ENCODE data around the gene INPP5D. TPM values are rescaled to one million over a fixed set of nuclear protein-coding genes. Genes with fewer than 3 reads are reported as not detected.

Gene INPP5D
- total RNA-seq, 1 experiment from 2014 or later, result 5.1 TPM

- in situ Hi-C loops (cut with HindIII; ENCODE audit: low sequenced_read_pairs), result no loop called here
- DNase-seq (ENCODE audit: low spot score), result no peak
Measured at GRCh38 chr2:233209117-233209532, 149.0 kb downstream of the INPP5D start.

DNA sequence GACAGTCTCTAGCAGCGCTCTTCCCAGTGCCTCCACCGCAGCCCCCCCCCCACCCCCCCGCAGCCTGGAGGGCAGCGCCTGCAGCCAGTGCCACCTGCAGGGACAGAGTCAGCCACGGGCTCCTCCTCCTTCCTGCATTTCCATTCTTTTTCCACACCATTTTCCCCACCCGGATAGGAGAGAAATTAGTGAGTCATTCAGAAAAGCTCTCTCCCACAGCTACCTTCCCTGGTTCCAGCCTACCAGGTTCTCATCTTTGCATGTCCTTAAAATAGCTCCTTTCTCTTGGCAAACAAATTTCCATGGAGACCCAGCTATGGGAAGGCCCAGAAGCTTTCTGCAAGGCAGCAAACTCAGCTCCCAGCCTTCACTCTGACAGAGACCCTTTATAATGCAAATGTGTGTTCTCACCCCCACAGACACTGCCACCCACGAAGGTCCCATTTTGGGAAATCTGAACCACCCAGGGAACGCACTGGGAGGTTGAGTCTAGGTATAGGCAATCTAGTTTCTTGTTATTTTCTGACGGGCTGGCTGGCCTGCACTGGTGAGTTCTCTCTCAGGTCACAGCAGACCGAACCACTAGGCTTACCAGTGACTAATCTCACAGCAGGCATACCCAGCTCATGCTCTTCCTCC lies 149.5 kb downstream of the INPP5D start:
- in situ Hi-C loops (cut with HindIII; ENCODE audit: low sequenced_read_pairs), result no loop called here
- DNase-seq (ENCODE audit: low spot score), result peak; percentile 30

GRCh38 chr2:233210281-233210680 lies 150.1 kb downstream of the INPP5D start:
- no peak for DNase-seq (ENCODE audit: low spot score)
- in situ Hi-C loops (cut with HindIII; ENCODE audit: low sequenced_read_pairs), result no loop called here

GRCh38 chr2:233210843-233211547 lies 150.9 kb downstream of the INPP5D start:
- peak; percentile 46 for DNase-seq (ENCODE audit: low spot score)
- in situ Hi-C loops (cut with HindIII; ENCODE audit: low sequenced_read_pairs), result no loop called here

DNA sequence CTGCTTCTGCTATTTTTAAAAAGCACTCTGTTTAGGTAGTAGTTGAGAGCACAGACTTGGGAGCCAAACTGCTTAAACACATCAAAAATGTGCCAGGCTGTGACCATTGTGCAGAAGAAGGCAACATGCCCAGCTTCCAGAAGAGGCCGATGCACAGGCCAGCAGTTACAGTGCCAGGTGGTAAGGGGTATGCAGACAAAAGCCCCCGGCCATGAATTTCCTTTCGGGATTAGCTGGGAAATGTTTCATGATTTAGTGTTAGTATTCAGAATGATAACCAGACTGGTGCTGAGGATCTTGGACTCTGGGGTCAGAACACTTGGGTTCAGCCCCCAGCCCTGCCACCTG lies 151.4 kb downstream of the INPP5D start:
- in situ Hi-C loops (cut with HindIII; ENCODE audit: low sequenced_read_pairs), result no loop called here
- DNase-seq (ENCODE audit: low spot score), result no peak

DNA sequence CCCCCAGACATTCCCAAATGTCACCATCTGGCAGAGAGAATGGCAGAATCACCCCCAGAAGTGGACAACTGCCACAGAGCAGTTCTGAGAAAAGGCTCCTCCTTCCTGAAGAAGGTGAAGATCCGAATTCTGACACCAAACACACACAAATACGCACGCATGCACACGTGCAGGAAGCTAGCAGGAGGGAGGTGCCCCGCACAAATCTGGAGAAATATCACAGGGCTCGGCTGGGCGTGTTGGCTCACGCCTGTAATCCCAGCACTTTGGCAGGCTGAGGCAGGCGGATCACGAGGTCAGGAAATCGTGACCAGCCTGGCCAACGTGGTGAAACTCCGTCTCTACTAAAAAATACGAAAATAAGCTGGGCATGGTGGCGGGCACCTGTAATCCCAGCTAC lies 152.9 kb downstream of the INPP5D start:
- in situ Hi-C loops (cut with HindIII; ENCODE audit: low sequenced_read_pairs), result no loop called here
- DNase-seq (ENCODE audit: low spot score), result no peak

DNA sequence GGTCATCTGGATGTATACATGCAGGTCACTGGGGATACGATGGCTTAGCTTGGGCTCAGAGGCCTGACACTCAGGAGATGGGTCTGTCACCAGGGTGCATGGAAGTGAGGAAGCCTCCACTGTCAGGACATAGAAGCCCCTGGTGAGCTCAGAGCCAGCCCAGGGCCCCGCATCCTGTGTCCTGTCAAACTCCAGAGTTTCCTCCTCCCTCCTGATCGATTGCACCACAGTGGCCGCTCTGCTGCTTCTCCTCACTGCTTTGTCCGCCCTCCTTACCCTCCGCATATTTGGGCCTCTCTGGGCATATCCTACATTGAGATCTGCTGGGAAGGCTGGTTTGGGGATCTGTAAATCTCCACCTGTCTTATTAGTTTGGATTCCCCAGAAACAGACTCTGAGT lies 153.8 kb downstream of the INPP5D start:
- in situ Hi-C loops (cut with HindIII; ENCODE audit: low sequenced_read_pairs), result no loop called here
- DNase-seq (ENCODE audit: low spot score), result no peak

DNA sequence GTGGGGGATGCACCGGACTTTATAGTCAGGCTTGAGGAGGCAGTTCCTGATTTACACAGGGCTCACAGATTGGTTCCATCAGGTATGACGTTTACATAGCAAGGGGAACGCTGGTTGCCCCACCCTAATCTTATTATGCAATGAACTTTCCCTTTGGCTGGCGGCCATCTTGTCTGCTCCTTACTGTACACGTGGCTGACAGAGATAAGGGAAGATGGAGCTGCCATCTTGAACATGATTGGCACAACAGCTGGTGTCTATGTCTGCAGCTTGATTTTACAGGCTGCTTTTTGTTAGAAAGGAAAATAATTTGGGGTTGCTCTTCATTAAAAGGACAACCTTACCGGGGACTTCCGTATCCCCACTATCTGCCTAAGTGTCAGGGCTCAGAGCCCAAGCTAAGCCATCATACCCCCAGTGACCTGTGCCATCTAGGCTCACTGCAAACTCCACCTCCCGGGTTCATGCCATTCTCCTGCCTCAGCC lies 157.8 kb downstream of the INPP5D start:
- DNase-seq (ENCODE audit: low spot score), result no peak
- in situ Hi-C loops (cut with HindIII; ENCODE audit: low sequenced_read_pairs), result no loop called here

DNA sequence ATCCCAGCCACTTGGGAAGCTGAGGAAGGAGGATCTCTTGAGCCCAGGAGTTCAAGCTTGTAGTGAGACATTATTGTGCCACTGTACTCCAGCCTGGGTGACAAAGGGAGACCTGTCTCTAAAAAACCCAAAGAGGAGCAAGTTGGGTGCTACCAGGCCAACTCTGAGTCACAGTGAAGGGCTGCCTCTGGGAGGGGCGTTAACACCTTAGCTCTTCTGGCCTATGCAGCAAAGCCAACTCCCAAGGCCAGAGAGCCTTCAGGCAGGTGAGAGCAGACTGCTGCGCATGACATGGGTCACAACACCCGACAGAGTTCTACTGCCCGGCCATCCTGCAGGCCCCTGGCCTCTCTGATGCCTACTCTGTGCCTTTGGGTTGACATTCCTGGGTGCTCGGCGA lies 158.7 kb downstream of the INPP5D start:
- DNase-seq (ENCODE audit: low spot score), result no peak
- in situ Hi-C loops (cut with HindIII; ENCODE audit: low sequenced_read_pairs), result no loop called here

GRCh38 chr2:233219848-233220247 lies 159.7 kb downstream of the INPP5D start:
- in situ Hi-C loops (cut with HindIII; ENCODE audit: low sequenced_read_pairs), result no loop called here
- no peak for DNase-seq (ENCODE audit: low spot score)

GRCh38 chr2:233221378-233222063 lies 161.4 kb downstream of the INPP5D start:
- DNase-seq (ENCODE audit: low spot score), result no peak
- in situ Hi-C loops (cut with HindIII; ENCODE audit: low sequenced_read_pairs), result no loop called here

DNA sequence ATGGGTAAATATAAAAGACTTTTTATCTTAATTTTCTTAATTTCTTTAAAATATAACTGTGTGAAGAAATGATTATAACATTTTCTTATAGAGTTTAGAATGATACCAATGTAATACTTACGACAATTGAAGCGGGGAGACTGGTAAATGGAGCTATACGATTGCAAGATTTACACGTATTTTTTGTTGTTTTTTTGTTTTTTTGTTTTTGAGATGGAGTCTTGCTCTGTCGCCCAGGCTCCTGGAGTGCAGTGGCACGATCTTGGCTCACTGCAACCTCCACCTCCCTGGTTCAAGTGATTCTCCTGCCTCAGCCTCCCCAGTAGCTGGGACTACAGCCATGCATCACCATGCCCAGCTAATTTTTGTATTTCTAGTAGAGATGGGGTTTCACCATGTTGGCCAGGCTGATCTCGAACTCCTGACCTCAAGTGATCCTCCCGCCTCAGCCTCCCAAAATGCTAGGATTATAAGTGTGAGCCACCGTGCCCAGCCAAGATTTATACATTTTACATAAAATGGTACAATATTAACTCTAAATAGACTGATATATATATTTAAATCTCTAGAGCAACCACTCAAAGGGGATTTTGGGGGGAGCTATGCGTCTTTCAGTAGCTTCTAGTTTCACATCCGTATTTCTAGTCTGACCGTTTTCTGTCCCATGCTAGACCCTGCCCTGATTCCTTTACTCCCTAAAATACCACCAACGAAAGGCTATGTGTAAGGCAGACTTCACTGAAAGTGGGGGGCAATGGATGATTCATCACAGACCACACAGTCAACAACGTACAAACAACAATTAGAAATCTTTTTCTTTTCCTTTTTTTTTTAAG lies 163.1 kb downstream of the INPP5D start:
- no peak for DNase-seq (ENCODE audit: low spot score)
- in situ Hi-C loops (cut with HindIII; ENCODE audit: low sequenced_read_pairs), result no loop called here

- no peak for DNase-seq (ENCODE audit: low spot score)
- in situ Hi-C loops (cut with HindIII; ENCODE audit: low sequenced_read_pairs), result loop anchor here (25.0 kb wide), 1 partner anchor 263 kb away; no protein-coding TSS in a partner anchor
Measured at GRCh38 chr2:233225230-233226068, 165.3 kb downstream of the INPP5D start.

DNA sequence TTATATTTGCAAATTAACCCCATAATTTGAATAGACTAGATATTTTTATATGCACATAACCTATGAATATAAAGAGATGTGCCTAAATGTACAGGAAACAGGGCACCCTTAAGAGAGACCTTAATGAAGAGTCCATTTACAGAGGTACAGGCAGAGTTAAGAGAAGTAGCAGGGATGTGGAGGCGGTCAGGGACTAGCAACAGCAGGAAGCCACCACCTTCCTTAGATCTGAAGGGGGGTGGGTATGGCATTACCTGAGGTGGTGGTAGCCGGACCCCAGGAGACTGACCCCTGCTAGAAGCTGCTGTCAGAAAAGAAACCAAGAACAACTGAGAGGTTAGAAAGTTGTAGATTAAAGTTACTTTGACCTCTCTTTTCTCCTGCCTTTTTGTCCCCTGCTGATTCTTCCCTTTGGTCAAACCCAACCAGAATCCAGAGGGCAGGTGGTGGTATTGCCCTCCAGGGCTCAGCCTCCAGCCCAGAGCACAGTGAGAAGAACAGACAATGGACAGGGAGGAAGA lies 166.4 kb downstream of the INPP5D start:
- DNase-seq (ENCODE audit: low spot score), result no peak
- in situ Hi-C loops (cut with HindIII; ENCODE audit: low sequenced_read_pairs), result loop anchor here (25.0 kb wide), 1 partner anchor 264 kb away; no protein-coding TSS in a partner anchor

DNA sequence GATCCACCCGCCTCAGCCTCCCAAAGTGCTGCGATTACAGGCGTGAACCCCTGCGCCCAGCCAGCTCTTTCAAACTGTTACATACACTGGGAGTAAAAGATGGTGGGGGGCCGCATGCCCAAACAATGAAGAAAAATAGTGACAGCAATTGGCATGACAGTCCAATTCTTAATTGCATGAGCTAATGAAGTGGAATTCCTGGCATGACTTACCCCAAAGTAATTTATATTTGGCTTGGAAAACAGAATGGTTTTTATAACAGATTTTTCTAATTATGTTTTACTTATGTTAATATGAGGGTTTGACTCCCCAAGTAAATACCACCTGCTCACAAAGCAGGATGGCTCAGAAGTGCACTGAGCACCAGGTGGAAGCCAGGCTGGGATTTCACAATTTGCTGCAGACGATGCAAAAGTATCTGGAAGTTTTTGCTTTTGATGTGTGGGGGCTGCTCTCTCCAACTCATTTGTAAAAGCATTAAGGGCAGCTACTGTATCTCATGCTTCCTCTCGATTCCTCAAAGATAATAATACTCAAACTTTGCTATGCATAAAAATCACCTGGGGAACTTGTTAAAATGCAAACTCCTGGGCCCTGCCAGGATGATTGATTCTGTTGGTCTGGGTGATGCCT lies 167.3 kb downstream of the INPP5D start:
- in situ Hi-C loops (cut with HindIII; ENCODE audit: low sequenced_read_pairs), result loop anchor here (25.0 kb wide), 1 partner anchor 265 kb away; no protein-coding TSS in a partner anchor
- DNase-seq (ENCODE audit: low spot score), result no peak

GRCh38 chr2:233228376-233228775 lies 168.2 kb downstream of the INPP5D start:
- in situ Hi-C loops (cut with HindIII; ENCODE audit: low sequenced_read_pairs), result loop anchor here (25.0 kb wide), 1 partner anchor 266 kb away; no protein-coding TSS in a partner anchor
- DNase-seq (ENCODE audit: low spot score), result no peak

GRCh38 chr2:233233618-233234230 lies 173.6 kb downstream of the INPP5D start:
- DNase-seq (ENCODE audit: low spot score), result no peak
- in situ Hi-C loops (cut with HindIII; ENCODE audit: low sequenced_read_pairs), result loop anchor here (25.0 kb wide), 1 partner anchor 271 kb away; no protein-coding TSS in a partner anchor
